ENCODE results near the gene GAGE12J.
"Not testable (repeated sequence)": the region's sequence is repeated elsewhere in the genome, so short reads cannot be mapped to it uniquely, and the experiment has no call there.

Gene GAGE12J

DNA sequence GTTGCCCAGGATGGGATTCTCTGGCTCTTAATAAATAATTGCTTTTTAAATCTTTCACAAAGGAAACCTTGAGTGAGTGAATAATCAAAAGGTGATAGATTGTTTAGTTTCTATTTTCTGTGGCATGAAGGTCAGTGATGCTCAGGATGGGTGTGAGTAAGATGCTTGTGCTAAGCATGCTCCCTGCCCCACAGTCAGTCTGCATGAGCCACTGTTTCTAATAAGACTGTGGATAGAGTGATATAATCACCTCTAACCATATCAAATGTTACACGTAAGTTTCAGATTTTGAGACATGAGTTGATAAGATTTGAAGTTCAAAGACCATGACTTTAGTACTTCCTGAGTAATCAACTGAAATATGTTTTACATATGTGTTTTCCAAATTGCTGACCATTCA is 21.1 kb upstream of the GAGE12J start:
- Histone ChIP-seq H2BK120ac (ENCODE audit: low read depth, low read length) (no peak overlapping the region), H3K18ac (ENCODE audit: low read length) (no peak overlapping the region), H3K27ac (ENCODE audit: low read depth, low read length) (no peak overlapping the region), H3K23ac (ENCODE audit: low read length) (no peak overlapping the region), H3K79me1 (ENCODE audit: low read length) (no peaks in the 10 kb centered on the region), H3K36me3 (ENCODE audit: control insufficient read depth, insufficient read depth, low read length) (no peaks in the 10 kb centered on the region), H3K4me3 (ENCODE audit: low read length) (no peak overlapping the region), H2BK5ac (ENCODE audit: low read length) (no peak overlapping the region), H2BK15ac (replicated peaks; ENCODE audit: low read depth) (no peak overlapping the region), H3K4me2 (ENCODE audit: low read length) (no peak overlapping the region), H4K5ac (ENCODE audit: low read length) (no peak overlapping the region), H3K79me2 (ENCODE audit: control insufficient read depth, insufficient read depth, low read length) (no peaks in the 10 kb centered on the region), H3K4me1 (ENCODE audit: control insufficient read depth, low read depth, low read length) (no peaks in the 10 kb centered on the region), H3K9ac (ENCODE audit: low read length) (no peak overlapping the region), H3K27me3 (ENCODE audit: insufficient read depth, low read length, poor library complexity) (no peaks in the 10 kb centered on the region), H2AK5ac (ENCODE audit: low read length) (no peak overlapping the region), H3K56ac (ENCODE audit: low read length) (no peak overlapping the region), H3K4ac (ENCODE audit: low read depth, low read length) (no peak overlapping the region), H4K8ac (ENCODE audit: low read depth, low read length) (no peak overlapping the region)
- DNase-seq, result no peak
- WGBS (ENCODE audit: extremely low coverage, insufficient coverage, low lambda C conversion rate), result no CpG with 5 or more reads among the region's 1 CpG

DNA sequence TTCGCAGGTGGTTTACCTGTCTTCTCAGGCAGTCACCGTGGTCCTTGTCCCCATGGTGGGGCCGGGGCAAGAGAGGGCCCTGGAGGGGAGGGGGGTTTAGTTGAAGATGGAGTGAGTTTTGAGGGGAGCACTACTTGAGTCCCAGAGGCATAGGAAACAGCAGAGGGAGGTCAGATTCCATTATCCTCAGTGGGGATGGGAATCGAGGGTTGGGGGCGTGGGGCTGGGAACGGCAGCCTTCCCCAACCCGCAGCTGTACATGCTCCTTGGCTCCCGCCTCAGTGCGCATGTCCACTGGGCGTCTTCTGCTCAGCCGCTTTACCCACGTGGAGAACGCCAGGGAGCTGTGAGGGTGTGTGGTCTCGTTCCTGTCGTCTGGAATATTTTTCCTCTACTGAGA is 18.5 kb upstream of the GAGE12J start, which contains the start of gene GAGE10:
Gene GAGE10 (plus strand): TSS at position 301 of the 400 bp plus-strand sequence. CDS start 1,214 bp downstream, outside the sequence.
- Histone ChIP-seq H2BK120ac (ENCODE audit: low read depth, low read length) (no peak within 1 kb of the TSS), H3K23ac (ENCODE audit: low read length) (no peak within 1 kb of the TSS), H4K8ac (ENCODE audit: low read depth, low read length) (no peak within 1 kb of the TSS), H3K36me3 (ENCODE audit: control insufficient read depth, insufficient read depth, low read length) (no peaks in the 10 kb centered on the region), H3K4me3 (ENCODE audit: low read length) (no peak within 1 kb of the TSS), H3K18ac (ENCODE audit: low read length) (no peak within 1 kb of the TSS), H3K27me3 (ENCODE audit: insufficient read depth, low read length, poor library complexity) (no peaks in the 10 kb centered on the region), H3K4ac (ENCODE audit: low read depth, low read length) (no peak within 1 kb of the TSS), H3K4me2 (ENCODE audit: low read length) (no peak within 1 kb of the TSS), H3K56ac (ENCODE audit: low read length) (no peak within 1 kb of the TSS), H3K4me1 (ENCODE audit: control insufficient read depth, low read depth, low read length) (no peaks in the 10 kb centered on the region), H3K79me2 (ENCODE audit: control insufficient read depth, insufficient read depth, low read length) (no peaks in the 10 kb centered on the region), H2AK5ac (ENCODE audit: low read length) (no peak within 1 kb of the TSS), H3K9ac (ENCODE audit: low read length) (no peak within 1 kb of the TSS), H4K5ac (ENCODE audit: low read length) (no peak within 1 kb of the TSS), H2BK15ac (replicated peaks; ENCODE audit: low read depth) (no peak within 1 kb of the TSS), H3K27ac (ENCODE audit: low read depth, low read length) (no peak within 1 kb of the TSS), H3K79me1 (ENCODE audit: low read length) (no peaks in the 10 kb centered on the region), H2BK5ac (ENCODE audit: low read length) (no peak within 1 kb of the TSS)
- DNase-seq, result no peak
- WGBS (ENCODE audit: extremely low coverage, insufficient coverage, low lambda C conversion rate), result no CpG with 5 or more reads among the region's 15 CpGs

DNA sequence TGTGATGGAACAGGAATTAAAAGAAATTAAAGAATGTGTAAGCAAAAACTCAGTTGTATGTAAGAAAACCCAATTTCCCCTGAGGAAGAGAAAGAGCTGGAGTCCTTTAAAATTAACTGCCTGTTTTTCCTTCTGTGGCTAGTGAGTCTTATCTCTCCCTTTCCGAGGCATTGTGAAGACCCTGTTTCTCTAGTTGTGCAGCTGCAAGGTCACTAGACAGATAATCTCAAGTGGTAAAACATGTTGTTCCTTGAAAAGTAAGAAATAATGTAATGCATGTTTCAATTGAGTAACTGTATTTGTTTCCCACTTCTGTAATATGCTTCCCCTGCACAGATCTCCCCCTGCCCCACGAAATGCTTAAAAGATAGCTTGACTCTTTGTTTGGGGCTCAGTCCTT is 14.1 kb upstream of the GAGE12J start:
- not testable (repeated sequence) for H3K27ac ChIP-seq (ENCODE audit: low read depth, low read length); H2AK5ac ChIP-seq (ENCODE audit: low read length); H3K18ac ChIP-seq (ENCODE audit: low read length); DNase-seq; H3K27me3 ChIP-seq (ENCODE audit: insufficient read depth, low read length, poor library complexity); H3K4me1 ChIP-seq (ENCODE audit: control insufficient read depth, low read depth, low read length); H3K4ac ChIP-seq (ENCODE audit: low read depth, low read length); H3K79me2 ChIP-seq (ENCODE audit: control insufficient read depth, insufficient read depth, low read length); H4K5ac ChIP-seq (ENCODE audit: low read length); H2BK15ac ChIP-seq (replicated peaks; ENCODE audit: low read depth); H3K36me3 ChIP-seq (ENCODE audit: control insufficient read depth, insufficient read depth, low read length); H3K79me1 ChIP-seq (ENCODE audit: low read length); H4K8ac ChIP-seq (ENCODE audit: low read depth, low read length); H3K23ac ChIP-seq (ENCODE audit: low read length); H2BK120ac ChIP-seq (ENCODE audit: low read depth, low read length); H2BK5ac ChIP-seq (ENCODE audit: low read length); H3K4me2 ChIP-seq (ENCODE audit: low read length); H3K4me3 ChIP-seq (ENCODE audit: low read length); H3K56ac ChIP-seq (ENCODE audit: low read length); H3K9ac ChIP-seq (ENCODE audit: low read length)
- WGBS (ENCODE audit: extremely low coverage, insufficient coverage, low lambda C conversion rate), result no CpG with 5 or more reads among the region's 2 CpGs

DNA sequence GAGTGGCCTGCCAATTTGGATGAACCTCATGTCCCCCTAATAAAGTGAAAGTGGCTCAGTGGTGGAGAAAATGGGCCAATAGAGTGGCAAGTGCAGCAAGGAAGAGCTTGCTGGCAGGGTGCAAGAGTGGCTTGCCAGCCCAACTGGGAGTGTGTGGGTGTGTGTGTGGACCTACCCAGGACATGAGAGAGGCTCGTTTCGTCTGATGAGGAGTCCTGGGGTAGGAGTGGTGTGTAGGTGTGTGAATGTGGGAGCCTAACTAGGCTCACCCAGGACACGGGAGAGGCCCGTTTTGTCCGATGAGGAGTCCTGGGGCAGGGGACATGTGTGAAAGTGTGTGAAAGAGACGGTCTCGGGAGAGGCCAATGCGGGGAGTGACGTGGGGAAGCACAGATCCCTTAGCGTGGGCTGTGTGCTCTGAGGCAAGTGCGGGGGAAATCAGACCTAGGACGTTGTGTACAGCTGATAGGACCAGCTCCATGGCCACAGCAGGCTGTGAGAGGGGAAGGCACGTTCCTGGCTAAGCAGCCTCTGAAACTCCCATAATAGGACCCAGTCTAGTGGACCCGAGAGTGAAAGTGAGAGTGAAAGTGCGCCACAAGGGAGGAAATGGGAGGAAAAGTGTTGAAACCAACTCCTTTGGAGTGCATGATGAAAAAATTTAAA is 13.1 kb upstream of the GAGE12J start:
- no peak for DNase-seq
- Histone ChIP-seq H2BK5ac (ENCODE audit: low read length) (no peak overlapping the region), H3K4me3 (ENCODE audit: low read length) (no peak overlapping the region), H3K79me1 (ENCODE audit: low read length) (no peaks in the 10 kb centered on the region), H2BK15ac (replicated peaks; ENCODE audit: low read depth) (no peak overlapping the region), H3K23ac (ENCODE audit: low read length) (no peak overlapping the region), H2BK120ac (ENCODE audit: low read depth, low read length) (no peak overlapping the region), H3K27ac (ENCODE audit: low read depth, low read length) (no peak overlapping the region), H3K27me3 (ENCODE audit: insufficient read depth, low read length, poor library complexity) (no peaks in the 10 kb centered on the region), H3K79me2 (ENCODE audit: control insufficient read depth, insufficient read depth, low read length) (no peaks in the 10 kb centered on the region), H3K4me1 (ENCODE audit: control insufficient read depth, low read depth, low read length) (no peaks in the 10 kb centered on the region), H3K18ac (ENCODE audit: low read length) (no peak overlapping the region), H4K5ac (ENCODE audit: low read length) (no peak overlapping the region), H3K4me2 (ENCODE audit: low read length) (no peak overlapping the region), H4K8ac (ENCODE audit: low read depth, low read length) (no peak overlapping the region), H3K56ac (ENCODE audit: low read length) (no peak overlapping the region), H3K36me3 (ENCODE audit: control insufficient read depth, insufficient read depth, low read length) (no peaks in the 10 kb centered on the region), H3K9ac (ENCODE audit: low read length) (no peak overlapping the region), H2AK5ac (ENCODE audit: low read length) (no peak overlapping the region), H3K4ac (ENCODE audit: low read depth, low read length) (no peak overlapping the region)
- no CpG with 5 or more reads among the region's 15 CpGs for WGBS (ENCODE audit: extremely low coverage, insufficient coverage, low lambda C conversion rate)

DNA sequence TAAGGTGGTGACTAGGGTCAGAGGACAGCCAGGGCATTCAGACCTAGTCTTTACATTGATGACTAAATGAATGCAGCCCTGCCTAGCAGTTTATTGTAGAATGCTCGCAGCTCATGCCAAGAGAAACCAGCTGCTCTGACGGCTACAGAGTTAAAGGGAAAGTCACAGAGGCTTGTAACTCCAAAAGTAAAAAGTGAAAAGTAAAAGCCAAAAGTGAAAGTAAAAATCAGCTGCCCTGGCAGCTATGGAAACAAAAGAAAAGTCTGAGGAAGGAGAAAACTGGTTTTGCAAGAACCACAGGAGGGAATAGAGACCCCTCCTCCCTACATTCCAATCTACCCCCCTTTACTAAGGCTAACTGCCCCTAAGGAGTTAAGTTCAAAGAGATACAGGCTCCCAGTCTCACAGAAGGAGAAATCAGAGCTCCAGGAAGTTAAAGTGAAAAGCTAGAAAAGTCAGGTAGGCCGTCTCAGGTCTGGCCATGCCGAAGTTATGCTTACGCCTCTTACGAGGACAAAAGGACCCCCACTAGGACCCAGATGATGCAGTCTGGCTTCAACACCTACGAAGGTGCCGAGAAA is 12.3 kb upstream of the GAGE12J start:
- no peak overlapping the region for H3K4ac ChIP-seq (ENCODE audit: low read depth, low read length)
- no peaks in the 10 kb centered on the region for H3K36me3 ChIP-seq (ENCODE audit: control insufficient read depth, insufficient read depth, low read length)
- DNase-seq, result peak; percentile 77
- H3K4me2 ChIP-seq (ENCODE audit: low read length), result no peak overlapping the region
- no peak overlapping the region for H3K27ac ChIP-seq (ENCODE audit: low read depth, low read length)
- no peaks in the 10 kb centered on the region for H3K79me2 ChIP-seq (ENCODE audit: control insufficient read depth, insufficient read depth, low read length)
- H4K8ac ChIP-seq (ENCODE audit: low read depth, low read length), result no peak overlapping the region
- H2AK5ac ChIP-seq (ENCODE audit: low read length), result no peak overlapping the region
- H3K23ac ChIP-seq (ENCODE audit: low read length), result no peak overlapping the region
- no peak overlapping the region for H2BK5ac ChIP-seq (ENCODE audit: low read length)
- no peaks in the 10 kb centered on the region for H3K79me1 ChIP-seq (ENCODE audit: low read length)
- no peak overlapping the region for H3K9ac ChIP-seq (ENCODE audit: low read length)
- no CpG with 5 or more reads among the region's 8 CpGs for WGBS (ENCODE audit: extremely low coverage, insufficient coverage, low lambda C conversion rate)
- no peak overlapping the region for H3K18ac ChIP-seq (ENCODE audit: low read length)
- H4K5ac ChIP-seq (ENCODE audit: low read length), result no peak overlapping the region
- H3K4me3 ChIP-seq (ENCODE audit: low read length), result no peak overlapping the region
- H2BK15ac ChIP-seq (replicated peaks; ENCODE audit: low read depth), result no peak overlapping the region
- no peak overlapping the region for H2BK120ac ChIP-seq (ENCODE audit: low read depth, low read length)
- H3K4me1 ChIP-seq (ENCODE audit: control insufficient read depth, low read depth, low read length), result no peaks in the 10 kb centered on the region
- peak overlapping the region; percentile 15 for H3K56ac ChIP-seq (ENCODE audit: low read length)
- H3K27me3 ChIP-seq (ENCODE audit: insufficient read depth, low read length, poor library complexity), result no peaks in the 10 kb centered on the region

DNA sequence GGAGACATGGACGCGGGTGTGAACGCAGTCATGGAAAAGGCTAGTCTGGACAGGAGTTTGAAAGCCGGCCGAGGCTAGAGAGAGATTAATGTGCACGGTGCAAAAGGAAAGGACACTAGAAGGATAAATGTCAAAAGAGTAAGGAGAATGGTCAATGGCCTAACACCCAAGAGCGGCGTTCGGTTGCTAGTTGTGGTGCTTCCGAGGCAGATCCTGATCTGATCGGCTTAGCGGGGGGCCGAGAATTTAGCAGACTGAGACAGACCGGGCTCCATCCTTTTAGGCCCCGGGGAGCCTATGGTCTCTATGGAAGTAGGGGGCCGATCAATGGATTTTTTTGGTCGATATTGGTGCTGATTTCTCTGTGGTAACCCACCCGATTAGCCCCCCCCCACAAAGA is 11.5 kb upstream of the GAGE12J start:
- H3K4me3 ChIP-seq (ENCODE audit: low read length), result no peak overlapping the region
- no peak overlapping the region for H2BK15ac ChIP-seq (replicated peaks; ENCODE audit: low read depth)
- H3K79me2 ChIP-seq (ENCODE audit: control insufficient read depth, insufficient read depth, low read length), result no peaks in the 10 kb centered on the region
- H4K8ac ChIP-seq (ENCODE audit: low read depth, low read length), result no peak overlapping the region
- no peaks in the 10 kb centered on the region for H3K27me3 ChIP-seq (ENCODE audit: insufficient read depth, low read length, poor library complexity)
- H3K4me2 ChIP-seq (ENCODE audit: low read length), result no peak overlapping the region
- no peak overlapping the region for H3K56ac ChIP-seq (ENCODE audit: low read length)
- no peak overlapping the region for H3K4ac ChIP-seq (ENCODE audit: low read depth, low read length)
- no peak overlapping the region for H3K27ac ChIP-seq (ENCODE audit: low read depth, low read length)
- H2BK5ac ChIP-seq (ENCODE audit: low read length), result no peak overlapping the region
- no peak overlapping the region for H3K9ac ChIP-seq (ENCODE audit: low read length)
- H2BK120ac ChIP-seq (ENCODE audit: low read depth, low read length), result no peak overlapping the region
- H3K36me3 ChIP-seq (ENCODE audit: control insufficient read depth, insufficient read depth, low read length), result no peaks in the 10 kb centered on the region
- no peaks in the 10 kb centered on the region for H3K79me1 ChIP-seq (ENCODE audit: low read length)
- WGBS (ENCODE audit: extremely low coverage, insufficient coverage, low lambda C conversion rate), result no CpG with 5 or more reads among the region's 18 CpGs
- H4K5ac ChIP-seq (ENCODE audit: low read length), result no peak overlapping the region
- H3K4me1 ChIP-seq (ENCODE audit: control insufficient read depth, low read depth, low read length), result no peaks in the 10 kb centered on the region
- no peak overlapping the region for H3K18ac ChIP-seq (ENCODE audit: low read length)
- peak; percentile 41 for DNase-seq
- H2AK5ac ChIP-seq (ENCODE audit: low read length), result no peak overlapping the region
- no peak overlapping the region for H3K23ac ChIP-seq (ENCODE audit: low read length)
